ENCODE results near the gene SYNGR1. TPM values are rescaled to one million over a fixed set of nuclear protein-coding genes. Genes with fewer than 3 reads are reported as not detected.
"Not testable (repeated sequence)": the region's sequence is repeated elsewhere in the genome, so short reads cannot be mapped to it uniquely, and the experiment has no call there.

Gene SYNGR1
- total RNA-seq, 1 experiment from 2014 or later = 17.8 TPM

DNA sequence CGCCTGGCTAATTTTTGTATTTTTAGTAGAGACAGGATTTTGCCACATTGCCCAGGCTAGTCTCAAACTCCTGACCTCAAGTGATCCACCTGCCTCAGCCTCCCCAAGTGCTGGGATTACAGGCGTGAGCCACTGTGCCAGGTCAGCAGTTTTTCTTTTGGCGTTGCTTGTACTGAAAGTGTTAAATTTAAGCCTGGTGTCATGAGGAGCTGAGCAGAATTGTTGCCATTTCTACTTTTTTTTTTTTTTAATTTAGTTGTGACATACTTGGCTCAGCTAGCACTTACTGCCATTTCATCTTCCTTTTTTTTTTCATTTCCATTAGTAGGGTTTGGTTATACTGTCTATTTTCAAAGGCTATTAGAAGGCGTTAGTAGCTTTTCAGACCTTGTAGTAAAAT is 60.5 kb downstream of the SYNGR1 start:
- Histone ChIP-seq H3K27me3 (ENCODE audit: control insufficient read depth, insufficient read depth, low read length) (no peaks in the 10 kb centered on the region), H3K36me3 (ENCODE audit: control insufficient read depth, insufficient read depth, low read length) (no peaks in the 10 kb centered on the region), H3K4me1 (ENCODE audit: control insufficient read depth, insufficient read depth, low read length) (no peaks in the 10 kb centered on the region), H3K9me3 (ENCODE audit: control insufficient read depth, insufficient read depth, low read depth, low read length) (no peaks in the 10 kb centered on the region), H3K4me3 (ENCODE audit: low read depth in 2 of 2, low read length in 2 of 2) (no peak overlapping the region), H3K27ac (ENCODE audit: low read length) (no peak overlapping the region)
- POLR2A ChIA-PET = interaction anchor here (0.7 kb wide), 1 partner anchor 38 kb away, joined by 4 read pairs; no protein-coding TSS in a partner anchor
- BruUV-seq (replicated peaks) = no TSS peak
- no peak for DNase-seq (ENCODE audit: low read depth, low spot score)
- intact Hi-C loops (cut with micrococcal nuclease; ENCODE audit: unreplicated experiment) = no loop called here
- TF ChIP-seq POLR2AphosphoS5 (IDR thresholded peaks at IDR 0.05; ENCODE audit: low read depth, low read length) = no peak
- no peak for TF ChIP-seq REST (IDR thresholded peaks at IDR 0.05; ENCODE audit: insufficient read depth in 1 of 2, low read depth in 2 of 2, low read length in 1 of 2)
- TF ChIP-seq, protein P1, sequence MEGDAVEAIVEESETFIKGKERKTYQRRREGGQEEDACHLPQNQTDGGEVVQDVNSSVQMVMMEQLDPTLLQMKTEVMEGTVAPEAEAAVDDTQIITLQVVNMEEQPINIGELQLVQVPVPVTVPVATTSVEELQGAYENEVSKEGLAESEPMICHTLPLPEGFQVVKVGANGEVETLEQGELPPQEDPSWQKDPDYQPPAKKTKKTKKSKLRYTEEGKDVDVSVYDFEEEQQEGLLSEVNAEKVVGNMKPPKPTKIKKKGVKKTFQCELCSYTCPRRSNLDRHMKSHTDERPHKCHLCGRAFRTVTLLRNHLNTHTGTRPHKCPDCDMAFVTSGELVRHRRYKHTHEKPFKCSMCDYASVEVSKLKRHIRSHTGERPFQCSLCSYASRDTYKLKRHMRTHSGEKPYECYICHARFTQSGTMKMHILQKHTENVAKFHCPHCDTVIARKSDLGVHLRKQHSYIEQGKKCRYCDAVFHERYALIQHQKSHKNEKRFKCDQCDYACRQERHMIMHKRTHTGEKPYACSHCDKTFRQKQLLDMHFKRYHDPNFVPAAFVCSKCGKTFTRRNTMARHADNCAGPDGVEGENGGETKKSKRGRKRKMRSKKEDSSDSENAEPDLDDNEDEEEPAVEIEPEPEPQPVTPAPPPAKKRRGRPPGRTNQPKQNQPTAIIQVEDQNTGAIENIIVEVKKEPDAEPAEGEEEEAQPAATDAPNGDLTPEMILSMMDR (IDR thresholded peaks at IDR 0.05) = no peak
- no peak for TF ChIP-seq TCF7L2 (IDR thresholded peaks at IDR 0.05; ENCODE audit: low read depth, low read length)
- TF ChIP-seq SIN3A (IDR thresholded peaks at IDR 0.05; ENCODE audit: borderline replicate concordance, insufficient read depth, low read depth, low read length) = no peak
- CTCF ChIA-PET = no interaction called here
- in situ Hi-C loops (cut with HindIII; ENCODE audit: low pct_unique_long_range_greater_than_20kb, low sequenced_read_pairs) = no loop called here
- no peak for ATAC-seq

DNA sequence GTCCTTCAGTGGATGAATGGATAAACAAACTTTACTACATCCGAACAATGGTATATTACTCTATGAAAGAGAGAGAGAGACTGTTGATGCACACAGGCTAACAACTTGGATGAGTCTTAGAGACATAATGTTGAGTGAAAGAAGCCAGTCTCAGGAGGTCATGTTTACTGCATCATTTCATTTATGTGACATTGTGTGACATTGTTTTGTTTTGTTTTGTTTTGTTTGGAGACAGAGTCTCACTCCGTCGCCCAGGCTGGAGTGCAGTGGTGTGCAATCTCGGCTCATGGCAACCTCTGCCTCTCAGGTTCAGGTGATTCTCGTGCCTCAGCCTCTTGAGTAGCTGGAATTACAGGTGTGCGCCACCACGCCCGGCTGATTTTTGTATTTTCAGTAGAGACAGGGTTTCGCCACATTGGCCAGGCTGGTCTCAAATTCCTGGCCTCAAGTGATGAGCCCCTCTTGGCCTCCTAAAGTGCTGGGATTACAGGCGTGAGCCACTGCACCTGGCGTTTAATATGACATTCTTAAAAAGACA is 62.1 kb downstream of the SYNGR1 start:
- H3K9me3 ChIP-seq (ENCODE audit: control insufficient read depth, insufficient read depth, low read depth, low read length); in situ Hi-C loops (cut with HindIII; ENCODE audit: low pct_unique_long_range_greater_than_20kb, low sequenced_read_pairs); DNase-seq (ENCODE audit: low read depth, low spot score); intact Hi-C loops (cut with micrococcal nuclease; ENCODE audit: unreplicated experiment); BruUV-seq (replicated peaks); H3K36me3 ChIP-seq (ENCODE audit: control insufficient read depth, insufficient read depth, low read length); H3K4me3 ChIP-seq (ENCODE audit: low read depth in 2 of 2, low read length in 2 of 2); H3K27ac ChIP-seq (ENCODE audit: low read length); POLR2A ChIA-PET; H3K27me3 ChIP-seq (ENCODE audit: control insufficient read depth, insufficient read depth, low read length); H3K4me1 ChIP-seq (ENCODE audit: control insufficient read depth, insufficient read depth, low read length); CTCF ChIA-PET; ATAC-seq: not testable (repeated sequence)

GRCh38 chr22:39413204-39413603 is 63.4 kb downstream of the SYNGR1 start:
- H3K4me1 ChIP-seq (ENCODE audit: control insufficient read depth, insufficient read depth, low read length); H3K4me3 ChIP-seq (ENCODE audit: low read depth in 2 of 2, low read length in 2 of 2); in situ Hi-C loops (cut with HindIII; ENCODE audit: low pct_unique_long_range_greater_than_20kb, low sequenced_read_pairs); DNase-seq (ENCODE audit: low read depth, low spot score); intact Hi-C loops (cut with micrococcal nuclease; ENCODE audit: unreplicated experiment); BruUV-seq (replicated peaks); H3K27ac ChIP-seq (ENCODE audit: low read length); H3K9me3 ChIP-seq (ENCODE audit: control insufficient read depth, insufficient read depth, low read depth, low read length); ATAC-seq; H3K36me3 ChIP-seq (ENCODE audit: control insufficient read depth, insufficient read depth, low read length); CTCF ChIA-PET; POLR2A ChIA-PET; H3K27me3 ChIP-seq (ENCODE audit: control insufficient read depth, insufficient read depth, low read length): not testable (repeated sequence)
